ENCODE measurements around the gene FARP2.
"Not testable (repeated sequence)": the region's sequence is repeated elsewhere in the genome, so short reads cannot be mapped to it uniquely, and the experiment has no call there.

FARP2 gene

GRCh38 chr2:241368643-241369042, 12.6 kb downstream of the FARP2 start:
- no peak for DNase-seq (ENCODE audit: low read depth in 2 of 2)

GRCh38 chr2:241372361-241372992, 16.4 kb downstream of the FARP2 start:
- no peak for DNase-seq (ENCODE audit: low read depth in 2 of 2)

- no peak for DNase-seq (ENCODE audit: low read depth in 2 of 2)
Measured at GRCh38 chr2:241373446-241373845, 17.4 kb downstream of the FARP2 start.

GRCh38 chr2:241373906-241374305, 17.8 kb downstream of the FARP2 start:
- DNase-seq (ENCODE audit: low read depth in 2 of 2), result not testable (repeated sequence)

GRCh38 chr2:241375300-241375699, 19.2 kb downstream of the FARP2 start:
- DNase-seq (ENCODE audit: low read depth in 2 of 2), result no peak

GRCh38 chr2:241376808-241377207, 20.7 kb downstream of the FARP2 start:
- DNase-seq (ENCODE audit: low read depth in 2 of 2), result no peak

GRCh38 chr2:241378816-241379215, 22.7 kb downstream of the FARP2 start:
- no peak for DNase-seq (ENCODE audit: low read depth in 2 of 2)

- no peak for DNase-seq (ENCODE audit: low read depth in 2 of 2)
Measured at GRCh38 chr2:241379481-241380480, 23.7 kb downstream of the FARP2 start.

- DNase-seq (ENCODE audit: low read depth in 2 of 2), result no peak
Measured at GRCh38 chr2:241381872-241382271, 25.8 kb downstream of the FARP2 start.

- DNase-seq (ENCODE audit: low read depth in 2 of 2), result not testable (repeated sequence)
Measured at GRCh38 chr2:241385450-241385849, 29.4 kb downstream of the FARP2 start.

GRCh38 chr2:241386519-241386918, 30.4 kb downstream of the FARP2 start:
- no peak for DNase-seq (ENCODE audit: low read depth in 2 of 2)

- no peak for DNase-seq (ENCODE audit: low read depth in 2 of 2)
Measured at GRCh38 chr2:241389697-241390096, 33.6 kb downstream of the FARP2 start.

- DNase-seq (ENCODE audit: low read depth in 2 of 2), result peak in 1 of 2 donors; percentile 11
Measured at GRCh38 chr2:241390301-241391206, 34.5 kb downstream of the FARP2 start.

- DNase-seq (ENCODE audit: low read depth in 2 of 2), result no peak
Measured at GRCh38 chr2:241391892-241392665, 36.0 kb downstream of the FARP2 start.

- not testable (repeated sequence) for DNase-seq (ENCODE audit: low read depth in 2 of 2)
Measured at GRCh38 chr2:241392753-241393152, 36.7 kb downstream of the FARP2 start.

- no peak for DNase-seq (ENCODE audit: low read depth in 2 of 2)
Measured at GRCh38 chr2:241393524-241394196, 37.6 kb downstream of the FARP2 start.

GRCh38 chr2:241396809-241397208, 40.7 kb downstream of the FARP2 start:
- DNase-seq (ENCODE audit: low read depth in 2 of 2), result not testable (repeated sequence)

GRCh38 chr2:241399941-241400922, 44.1 kb downstream of the FARP2 start:
- DNase-seq (ENCODE audit: low read depth in 2 of 2), result no peak

GRCh38 chr2:241408849-241409248, 52.8 kb downstream of the FARP2 start:
- DNase-seq (ENCODE audit: low read depth in 2 of 2), result no peak
